AG09319 (cell line): Measurements from ENCODE around the gene EIPR1.

Experiments
- DNase-seq: peaks from one replicate; pipeline ENCODE4 v3.0.0-alpha.2; 2010; ENCODE audit warnings: low read depth; ENCODE audit errors: extremely low read depth
- CTCF ChIP-seq: IDR thresholded peaks from 2 replicates; pipeline ENCODE4 v1.5.1; 2011; ENCODE audit warnings: low read depth, mild to moderate bottlenecking, inconsistent platforms, low read length, moderate library complexity

The EIPR1 gene

GRCh38 chr2:3403587-3404334 lies 26.1 kb upstream of the EIPR1 start:
- DNase-seq = no peak
- no peak for TF ChIP-seq CTCF

- no peak for DNase-seq
- no peak for TF ChIP-seq CTCF
These were observed 22.2 kb upstream of the EIPR1 start for GRCh38 chr2:3399829-3400228.

GRCh38 chr2:3399381-3399780 lies 21.8 kb upstream of the EIPR1 start:
- TF ChIP-seq CTCF = no peak
- DNase-seq = no peak

- DNase-seq = no peak
These were observed 21.2 kb upstream of the EIPR1 start for GRCh38 chr2:3398857-3399256.

GRCh38 chr2:3396920-3397559 lies 19.4 kb upstream of the EIPR1 start:
- no peak for DNase-seq

More at GRCh38 chr2:3398857-3399256, 21.2 kb upstream of the EIPR1 start:
- TF ChIP-seq CTCF = no peak

GRCh38 chr2:3392216-3392615 lies 14.6 kb upstream of the EIPR1 start:
- no peak for DNase-seq
- no peak for TF ChIP-seq CTCF

More at GRCh38 chr2:3396920-3397559, 19.4 kb upstream of the EIPR1 start:
- no peak for TF ChIP-seq CTCF

GRCh38 chr2:3390041-3390440 lies 12.4 kb upstream of the EIPR1 start:
- no peak for DNase-seq
- TF ChIP-seq CTCF = no peak
